HG03135 (cell line): ENCODE measurements around the gene FSTL1.

Experiments used
- ATAC-seq: cut with Tn5 transposase; IDR thresholded peaks from one replicate; pipeline ENCODE4 v1.9.1; 2021; ENCODE audit warnings: mild to moderate bottlenecking, moderate library complexity; ENCODE audit not compliant: unreplicated experiment

The FSTL1 gene

DNA sequence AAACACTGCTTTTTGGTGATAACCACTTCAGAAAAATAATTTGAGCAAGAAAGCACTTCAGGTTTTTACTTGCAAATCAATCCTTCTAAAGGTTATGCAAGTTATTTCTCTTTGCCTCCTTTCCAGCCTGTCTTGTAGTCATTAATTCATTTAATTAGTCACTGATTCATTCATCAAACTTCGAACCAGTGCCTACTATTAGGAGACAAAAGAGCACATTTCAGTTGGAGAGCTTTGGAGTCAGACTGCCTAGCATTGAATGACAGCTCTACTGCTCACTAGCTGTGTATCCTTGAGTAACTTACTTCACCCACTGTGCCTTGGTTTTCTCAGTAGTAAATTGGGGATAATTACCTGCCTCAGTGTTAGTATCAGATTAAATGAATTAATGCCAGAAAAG lies 86.7 kb downstream of the FSTL1 start:
- no peak for ATAC-seq

DNA sequence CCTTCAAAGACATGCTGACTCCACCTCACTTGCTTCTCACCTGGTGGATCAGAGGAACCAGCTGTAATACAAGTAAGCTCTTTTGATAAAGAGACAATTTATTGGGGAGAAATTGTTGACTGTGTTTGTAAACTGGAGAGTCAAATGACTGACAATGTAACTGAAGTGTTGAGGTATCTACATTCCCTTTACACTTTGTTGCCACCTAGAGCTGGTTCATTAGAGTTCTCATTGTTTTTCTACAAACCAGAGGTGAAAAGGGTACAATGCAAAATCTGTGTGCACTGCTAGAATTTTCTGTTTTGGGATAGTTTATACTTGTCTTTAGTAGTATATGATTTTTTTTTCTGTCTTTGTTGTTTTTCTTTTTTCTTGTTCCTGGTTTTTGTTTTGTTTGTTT lies 93.0 kb downstream of the FSTL1 start:
- ATAC-seq, result no peak

DNA sequence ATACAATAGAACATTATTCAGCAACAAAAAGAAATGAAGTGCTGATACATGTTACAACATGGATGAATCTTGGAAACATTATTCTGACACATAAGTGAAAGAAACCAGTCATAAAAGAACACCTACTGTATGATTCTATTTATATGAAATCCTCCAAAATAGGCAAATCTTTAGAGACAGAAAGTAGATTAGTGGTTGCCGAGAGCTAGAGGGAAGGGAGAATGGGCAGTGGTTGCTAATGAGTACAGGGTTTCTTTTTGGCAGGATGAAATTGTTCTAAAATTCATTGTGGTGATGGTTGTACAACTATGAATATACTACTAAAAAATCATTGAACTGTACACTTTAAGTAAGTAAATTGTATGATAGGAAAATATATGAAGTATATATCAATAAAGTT lies 95.3 kb downstream of the FSTL1 start:
- ATAC-seq, result no peak

DNA sequence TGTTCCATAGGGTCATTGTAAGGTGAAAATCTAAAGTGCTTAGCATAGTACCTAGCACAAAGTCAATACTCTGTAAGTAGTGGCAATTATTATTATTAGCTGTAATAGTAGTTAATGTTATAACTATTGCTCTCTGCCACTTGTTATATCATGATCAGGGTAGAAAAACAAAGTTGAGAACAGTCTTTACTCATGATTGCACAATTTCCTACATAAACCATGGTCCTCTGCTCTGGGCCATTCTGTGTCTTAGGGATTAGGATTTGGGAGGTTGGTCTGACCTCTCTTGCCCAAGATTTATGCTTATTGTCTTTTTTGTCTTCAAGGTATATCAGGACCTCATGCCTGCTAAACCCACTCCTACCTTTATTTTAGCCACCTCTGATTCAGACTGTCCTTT lies 97.3 kb downstream of the FSTL1 start:
- no peak for ATAC-seq

DNA sequence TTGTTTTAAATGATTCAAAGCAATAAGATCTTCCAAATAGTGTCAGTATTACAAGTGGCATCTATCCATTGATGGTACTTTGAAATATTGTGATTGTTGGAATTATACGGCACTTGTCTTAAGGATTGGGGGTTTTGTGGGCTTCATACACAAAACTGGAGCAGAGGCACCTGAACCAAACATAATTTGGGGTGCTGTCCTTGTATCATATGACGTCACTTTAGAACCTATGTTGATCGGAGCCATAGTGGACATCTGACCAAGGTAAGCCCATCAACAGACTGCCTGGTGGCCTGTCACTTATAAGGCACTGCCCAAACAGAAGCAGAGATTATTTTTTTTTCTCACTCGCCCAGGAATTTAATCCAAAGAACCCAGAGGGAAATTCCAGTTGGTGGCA lies 98.8 kb downstream of the FSTL1 start:
- no peak for ATAC-seq

DNA sequence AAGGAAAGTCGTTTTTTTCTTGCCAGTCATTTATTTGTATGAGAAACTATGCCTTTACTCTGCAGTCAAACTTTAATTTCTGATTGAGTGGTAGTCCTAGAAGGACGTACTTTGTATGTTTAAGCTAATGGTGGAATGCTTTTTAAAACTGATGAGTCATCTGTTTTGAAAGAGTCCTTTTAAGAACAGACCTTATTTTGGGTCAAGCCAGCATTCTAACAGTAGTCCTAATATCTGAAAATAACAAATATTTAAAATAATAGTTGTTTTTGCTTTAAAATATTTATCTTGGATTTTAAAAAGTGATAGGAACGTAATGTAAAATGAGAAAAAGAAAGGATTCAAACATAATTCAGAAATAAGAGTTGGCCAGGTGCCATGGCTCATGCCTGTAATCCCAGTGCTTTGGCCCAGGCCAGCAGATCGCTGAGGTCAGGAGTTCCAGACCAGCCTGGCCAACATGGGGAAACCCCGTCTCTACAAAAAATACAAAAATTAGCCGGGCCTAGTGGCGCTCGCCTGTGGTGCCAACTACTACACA lies 100.3 kb downstream of the FSTL1 start:
- no peak for ATAC-seq

DNA sequence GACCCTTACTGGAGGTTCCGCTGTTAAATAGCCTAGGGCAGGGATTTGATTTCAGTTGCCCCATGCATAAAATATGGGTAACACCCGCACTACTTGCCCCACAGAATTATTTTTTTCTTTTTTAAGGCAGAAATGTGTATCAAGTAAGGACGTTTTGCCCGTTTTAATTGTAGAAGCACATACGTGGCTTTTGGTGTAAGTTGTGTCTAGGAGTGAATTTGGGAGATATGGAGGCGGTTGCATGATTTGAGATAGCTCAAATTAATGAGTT lies 101.0 kb downstream of the FSTL1 start:
- ATAC-seq, result no peak

DNA sequence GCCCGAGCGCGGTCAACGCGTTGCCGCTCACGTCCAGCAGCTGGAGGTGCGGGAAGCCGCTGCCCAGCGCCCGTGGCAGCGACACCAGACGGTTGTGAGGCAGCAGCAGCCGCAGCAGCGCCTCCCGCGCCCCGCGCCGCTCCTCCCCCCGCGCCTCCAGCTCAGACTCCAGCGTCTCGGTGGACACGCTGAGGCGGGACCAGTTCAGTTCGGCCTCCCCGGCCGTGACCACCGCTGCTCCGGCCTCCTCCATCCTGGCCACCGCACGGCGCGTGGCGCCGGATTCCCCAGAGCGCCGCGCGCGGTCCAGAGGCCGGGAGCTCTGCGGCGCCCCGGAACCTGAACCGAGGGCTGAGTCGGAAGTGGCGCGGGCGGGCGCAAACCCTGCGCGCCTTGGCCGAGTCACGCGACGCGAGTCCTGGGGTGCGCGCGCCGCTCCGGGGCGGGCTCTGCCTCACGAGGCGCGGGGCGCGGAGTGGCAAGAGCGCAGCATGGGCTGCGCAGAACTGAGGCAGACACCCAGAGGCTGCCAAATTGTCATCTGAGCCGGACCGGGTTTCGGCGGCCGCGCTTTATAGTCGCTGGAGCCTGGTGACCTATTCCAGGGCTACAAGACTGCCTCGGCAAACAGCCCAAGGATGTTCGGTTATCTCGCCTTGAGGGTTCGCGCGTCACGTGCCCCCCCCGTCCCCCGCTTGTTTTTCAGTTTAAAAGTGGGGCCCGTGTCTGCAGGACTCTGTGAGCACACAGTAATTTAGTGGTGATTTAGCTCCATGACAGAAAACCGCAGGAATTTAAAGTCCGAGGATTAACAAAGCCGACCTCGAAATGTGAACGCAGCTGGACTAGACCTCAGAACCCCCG lies 101.6 kb downstream of the FSTL1 start, which contains the start of gene LRRC58:
LRRC58 (minus strand) TSS at position 364 of the 864 bp plus-strand sequence; CDS start at position 253, 111 bp downstream.
- peak; percentile 90 for ATAC-seq

DNA sequence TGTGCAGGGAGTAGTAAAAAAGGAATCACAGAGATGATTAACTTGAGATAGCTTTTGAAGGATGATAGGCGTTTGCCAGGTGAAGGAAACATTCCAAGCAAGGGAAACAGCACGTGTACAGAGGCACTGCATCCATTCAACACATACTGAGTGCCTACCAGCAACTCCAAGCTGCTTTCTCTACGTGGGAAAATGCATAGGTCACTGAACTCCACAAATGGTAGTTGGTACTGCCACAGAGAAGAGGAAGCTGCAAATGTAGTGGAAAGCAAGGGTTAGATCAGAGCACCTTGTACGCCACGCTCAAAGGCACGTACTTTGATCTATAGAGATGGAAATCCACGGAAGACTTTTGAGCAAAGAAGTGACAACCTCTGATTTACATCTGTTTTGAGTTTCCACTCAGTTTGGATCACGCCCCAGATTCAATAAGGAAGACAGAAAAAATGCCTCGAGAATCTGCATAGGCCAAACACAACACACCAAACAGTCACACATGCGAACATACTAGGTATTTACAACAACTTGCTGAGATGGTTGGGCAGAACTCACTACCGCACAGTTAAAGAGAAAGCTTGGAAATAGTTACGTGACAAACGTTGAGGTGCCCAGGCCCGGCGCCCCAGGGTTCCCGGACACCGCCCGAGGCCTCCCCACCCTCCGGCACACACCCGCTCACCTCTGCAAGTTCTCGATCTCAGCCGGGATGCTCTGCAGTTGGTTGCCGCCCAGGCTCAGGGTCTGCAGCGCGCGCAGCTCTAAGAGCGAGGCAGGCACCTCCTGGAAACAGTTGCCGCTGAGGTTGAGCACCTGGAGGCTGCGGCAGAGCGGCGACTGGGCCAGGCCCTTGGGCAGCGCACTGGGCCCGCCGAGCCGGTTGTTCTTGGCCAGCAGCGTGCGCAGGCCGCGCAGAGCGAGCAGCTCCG lies 102.5 kb downstream of the FSTL1 start:
- peak; percentile 60 for ATAC-seq

DNA sequence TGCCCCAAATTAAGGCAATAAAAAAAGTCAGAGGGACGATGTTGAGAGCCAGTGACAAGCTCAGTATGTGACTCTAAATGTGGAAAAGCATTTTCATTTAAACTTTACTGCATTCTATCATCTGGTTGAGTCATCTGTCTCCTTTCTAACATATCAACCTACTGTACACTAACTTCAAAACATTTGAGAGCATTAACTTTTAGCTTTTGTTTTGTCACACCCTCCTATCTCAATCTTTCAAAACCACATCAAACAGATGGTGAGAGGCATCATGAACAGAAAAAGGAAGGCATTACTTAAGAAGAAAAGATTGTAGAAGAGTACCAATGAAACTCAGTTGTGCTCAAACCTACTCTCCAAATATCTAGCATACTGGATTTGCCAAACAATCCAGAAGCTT lies 106.4 kb downstream of the FSTL1 start:
- ATAC-seq, result no peak
